Measurements from ENCODE around the gene ZFAND2B. TPM values are rescaled to one million over a fixed set of nuclear protein-coding genes. Genes with fewer than 3 reads are reported as not detected.
"Not testable (repeated sequence)": the region's sequence is repeated elsewhere in the genome, so short reads cannot be mapped to it uniquely, and the experiment has no call there.

Gene ZFAND2B
- total RNA-seq, 2 experiments from 2014 or later, result 51.4 to 56.7 TPM

DNA sequence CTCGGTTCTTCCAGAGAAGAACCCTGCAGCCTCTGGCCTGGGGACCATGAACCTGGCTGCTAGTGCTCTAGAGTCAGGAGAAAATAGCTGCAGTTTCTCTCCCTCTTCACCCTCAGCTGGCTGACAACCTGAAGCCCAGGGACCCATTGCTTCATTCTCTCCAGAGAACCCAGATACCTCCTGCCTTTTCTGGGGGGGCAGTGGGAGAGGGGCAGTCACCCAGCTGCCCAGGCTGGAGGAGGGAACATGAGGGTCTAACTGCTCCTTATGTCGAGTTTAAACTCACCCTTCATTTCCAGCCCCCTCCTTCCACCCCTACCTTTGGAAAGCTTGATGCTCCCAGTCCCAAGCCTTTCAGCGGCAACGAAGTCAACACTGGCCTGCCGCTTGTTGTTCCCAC lies 7.6 kb upstream of the ZFAND2B start:
- H3K4me1 Mint-ChIP-seq, result peaks cover 5% of the 10 kb centered on the region
- CTCF ChIA-PET, result interaction anchor here (1.6 kb wide), 1 partner anchor 96 kb away, joined by 3 read pairs; no protein-coding TSS in a partner anchor
- no peak for DNase-seq

DNA sequence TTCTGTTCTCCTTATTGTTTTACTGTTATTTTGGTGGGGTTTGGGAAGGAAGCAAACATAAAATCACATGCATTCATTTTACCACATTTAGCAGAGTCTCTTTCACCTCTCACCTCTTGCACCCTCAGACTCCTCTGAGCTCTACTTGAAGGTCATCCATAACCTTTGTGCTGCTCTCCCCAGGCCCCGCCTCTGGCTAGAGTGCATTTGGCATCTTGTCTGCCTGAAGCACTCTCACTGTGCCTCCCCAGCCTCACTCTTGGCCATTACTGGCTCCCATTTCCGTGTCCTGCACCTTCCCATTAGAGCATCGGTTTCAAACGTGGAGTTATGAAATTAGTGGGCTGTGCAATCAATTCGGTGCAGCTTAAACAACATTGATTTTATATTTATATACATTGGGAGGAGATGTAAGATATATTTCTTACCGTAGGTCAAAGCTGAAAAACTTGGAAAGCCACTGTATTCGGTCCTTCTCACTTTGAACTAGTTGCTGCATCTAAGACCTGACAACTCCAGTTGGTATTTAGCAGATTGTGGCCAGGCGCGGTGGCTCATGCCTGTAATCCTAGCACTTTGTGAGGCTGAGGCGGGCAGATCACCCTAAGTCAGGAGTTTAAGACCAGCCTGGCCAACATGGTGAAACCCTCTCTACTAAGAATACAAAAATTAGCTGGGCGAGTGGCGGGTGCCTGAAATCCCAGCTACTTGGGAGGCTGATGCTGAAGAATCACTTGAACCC lies 6.9 kb upstream of the ZFAND2B start:
- Mint-ChIP-seq H3K27me3 (peaks cover 17% of the 10 kb centered on the region), H3K27ac (no peak overlapping the region), H3K4me1 (peaks cover 5% of the 10 kb centered on the region), H3K9me3 (peaks cover 7% of the 10 kb centered on the region), H3K36me3 (ENCODE audit: low read depth) (peaks cover 3% of the 10 kb centered on the region), H3K4me3 (no peak overlapping the region)
- POLR2A ChIA-PET, result interaction anchor here (0.9 to 1.5 kb wide), 5 partner anchors 18 to 54 kb away, joined by 3 to 4 read pairs (median 3); partner anchors contain the start of genes CNPPD1 and TUBA4A
- CTCF ChIA-PET, result interaction anchor here (1.6 kb wide), 1 partner anchor 95 kb away, joined by 3 read pairs; no protein-coding TSS in a partner anchor
- DNase-seq, result no peak

More for the DNA sequence above, 7.6 kb upstream of the ZFAND2B start:
- Mint-ChIP-seq H3K36me3 (ENCODE audit: low read depth) (no peaks in the 10 kb centered on the region), H3K9me3 (peaks cover 3% of the 10 kb centered on the region), H3K4me3 (no peak overlapping the region), H3K27ac (no peak overlapping the region), H3K27me3 (peaks cover 17% of the 10 kb centered on the region)
- POLR2A ChIA-PET, result interaction anchor here (0.9 to 1.1 kb wide), 3 partner anchors 18 to 55 kb away, joined by 3 read pairs; partner anchors contain the start of genes CNPPD1 and TUBA4A

DNA sequence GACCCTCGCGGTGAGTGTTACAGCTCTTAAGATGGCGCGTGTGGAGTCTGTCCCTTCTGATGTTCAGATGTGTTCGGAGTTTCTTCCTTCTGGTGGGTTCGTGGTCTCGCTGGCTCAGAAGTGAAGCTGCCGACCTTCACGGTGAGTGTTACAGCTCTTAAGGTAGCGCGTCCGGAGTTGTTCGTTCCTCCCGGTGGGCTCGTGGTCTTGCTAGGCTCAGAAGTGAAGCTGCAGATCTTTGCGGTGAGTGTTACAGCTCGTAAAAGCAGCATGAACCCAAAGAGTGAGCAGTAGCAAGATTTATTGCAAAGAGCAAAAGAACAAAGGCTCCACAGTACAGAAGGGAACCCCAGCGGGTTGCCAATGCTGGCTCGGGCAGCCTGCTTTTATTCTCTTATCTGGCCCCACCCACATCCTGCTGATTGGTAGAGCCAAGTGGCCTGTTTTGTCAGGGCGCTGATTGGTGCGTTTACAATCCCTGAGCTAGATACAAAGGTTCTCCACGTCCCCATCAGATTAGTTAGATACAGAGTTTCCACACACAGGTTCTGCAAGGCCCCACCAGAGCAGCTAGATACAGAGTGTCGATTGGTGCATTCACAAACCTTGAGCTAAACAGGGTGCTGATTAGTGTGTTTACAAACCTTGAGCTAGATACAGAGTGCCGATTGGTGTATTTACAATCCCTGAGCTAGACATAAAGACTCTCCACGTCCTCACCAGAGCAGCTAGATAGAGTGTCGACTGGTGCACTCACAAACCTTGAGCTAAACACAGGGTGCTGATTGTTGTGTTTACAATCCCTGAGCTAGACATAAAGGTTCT lies 5.9 kb upstream of the ZFAND2B start:
- Mint-ChIP-seq H3K27me3 (peaks cover 14% of the 10 kb centered on the region), H3K4me3 (peak overlapping the region; percentile 34), H3K27ac (peak overlapping the region; percentile 68)
- H3K36me3 Mint-ChIP-seq (ENCODE audit: low read depth); H3K4me1 Mint-ChIP-seq; H3K9me3 Mint-ChIP-seq; DNase-seq: not testable (repeated sequence)
- CTCF ChIA-PET, result interaction anchor here (0.7 to 1.6 kb wide), 2 partner anchors 11 to 94 kb away, joined by 3 read pairs; no protein-coding TSS in a partner anchor
- POLR2A ChIA-PET, result interaction anchor here (0.9 to 1.5 kb wide), 3 partner anchors 19 to 44 kb away, joined by 3 to 4 read pairs (median 3); partner anchors contain the start of genes GLB1L and STK16

DNA sequence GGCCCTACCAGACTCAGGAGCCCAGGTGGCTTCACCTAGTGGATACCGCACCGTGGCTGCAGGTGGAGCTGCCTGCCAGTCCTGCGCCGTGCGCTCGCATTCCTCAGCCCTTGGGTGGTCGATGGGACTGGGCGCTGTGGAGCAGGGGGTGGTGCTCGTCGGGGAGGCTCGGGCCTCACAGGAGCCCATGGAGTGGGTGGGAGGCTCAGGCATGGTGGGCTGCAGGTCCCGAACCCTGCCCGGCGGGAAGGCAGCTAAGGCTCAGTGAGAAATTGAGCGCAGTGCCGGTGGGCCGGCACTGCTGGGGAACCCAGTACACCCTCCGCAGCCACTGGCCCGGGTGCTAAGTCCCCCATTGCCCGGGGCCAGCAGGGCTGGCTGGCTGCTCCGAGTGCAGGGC lies 5.3 kb upstream of the ZFAND2B start:
- DNase-seq; H3K9me3 Mint-ChIP-seq; H3K4me1 Mint-ChIP-seq; H3K27ac Mint-ChIP-seq; H3K36me3 Mint-ChIP-seq (ENCODE audit: low read depth); H3K4me3 Mint-ChIP-seq; CTCF ChIA-PET: not testable (repeated sequence)
- POLR2A ChIA-PET, result interaction anchor here (1.5 kb wide), 1 partner anchor 22 kb away, joined by 4 read pairs; no protein-coding TSS in a partner anchor
- peaks cover 14% of the 10 kb centered on the region for H3K27me3 Mint-ChIP-seq

DNA sequence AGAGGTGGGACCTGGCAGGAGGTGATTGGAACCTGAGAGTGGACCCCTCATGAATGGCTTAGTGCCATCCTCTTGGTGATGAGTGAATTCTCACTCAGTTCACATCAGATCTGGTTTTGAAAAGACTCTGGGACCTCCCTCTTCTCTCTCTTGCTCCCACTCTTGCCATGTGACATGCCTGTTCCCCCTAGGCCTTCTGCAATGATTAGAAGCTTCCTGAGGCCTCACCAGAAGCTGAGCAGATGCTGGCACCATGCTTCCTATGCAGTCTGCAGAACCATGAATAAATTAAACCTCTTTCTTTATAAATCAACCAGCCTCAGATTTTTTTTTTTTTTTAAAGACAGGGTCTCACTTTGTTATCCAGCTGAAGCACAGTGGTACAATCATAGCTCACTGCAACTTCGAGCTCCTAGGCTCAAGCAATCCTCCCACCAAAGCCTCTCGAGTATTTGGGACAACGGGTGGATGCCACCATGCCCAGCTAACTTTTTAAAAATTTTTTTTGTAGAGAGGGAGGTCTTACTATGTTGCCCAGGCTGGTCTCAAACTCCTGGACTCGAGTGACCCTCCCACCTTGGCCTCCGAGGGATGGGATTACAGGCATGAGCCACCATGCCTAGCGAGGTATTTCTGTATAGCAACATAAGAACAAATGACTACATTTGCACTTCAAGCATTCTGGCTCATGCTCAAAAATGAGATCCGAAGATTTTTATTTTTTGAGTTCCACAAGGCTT lies 2.0 kb upstream of the ZFAND2B start:
- DNase-seq, result no peak
- H3K9me3 Mint-ChIP-seq, result peaks cover 7% of the 10 kb centered on the region
- H3K27me3 Mint-ChIP-seq, result peaks cover 3% of the 10 kb centered on the region
- no peak overlapping the region for H3K27ac Mint-ChIP-seq
- H3K4me3 Mint-ChIP-seq, result no peak overlapping the region
- H3K36me3 Mint-ChIP-seq (ENCODE audit: low read depth), result peaks cover 17% of the 10 kb centered on the region
- ChIA-PET CTCF (interaction anchor here (0.7 to 4.1 kb wide), 6 partner anchors 12 to 184 kb away, joined by 3 to 18 read pairs (median 4); no protein-coding TSS in a partner anchor), POLR2A (interaction anchor here (0.7 to 1.0 kb wide), 2 partner anchors 22 to 50 kb away, joined by 3 read pairs; partner anchors contain the start of gene TUBA4A)
- H3K4me1 Mint-ChIP-seq, result peaks cover 37% of the 10 kb centered on the region

DNA sequence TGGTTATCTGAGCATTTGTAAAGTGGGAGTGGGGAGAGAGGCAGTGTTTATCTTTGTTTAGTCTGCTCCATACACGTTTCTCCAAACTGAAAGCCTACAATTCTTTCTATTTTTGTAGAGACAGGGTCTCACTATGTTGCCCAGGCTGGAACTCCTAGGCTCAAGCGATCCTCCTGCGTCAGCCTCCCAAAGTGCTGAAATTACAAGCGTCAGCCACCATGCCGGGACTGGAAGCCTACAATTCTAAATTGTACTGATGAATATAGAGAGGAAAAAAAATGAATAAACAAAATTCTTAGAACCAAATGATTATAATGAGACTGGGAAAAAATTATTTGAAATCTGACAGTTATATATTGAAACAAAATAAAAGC lies 1.4 kb upstream of the ZFAND2B start:
- peaks cover 7% of the 10 kb centered on the region for H3K9me3 Mint-ChIP-seq
- POLR2A ChIA-PET, result interaction anchor here (1.2 to 5.0 kb wide), 7 partner anchors 10 to 392 kb away, joined by 3 to 160 read pairs (median 17); partner anchors contain the start of genes ABCB6, ANKZF1, ATG9A and CNPPD1
- H3K27me3 Mint-ChIP-seq, result peaks cover 3% of the 10 kb centered on the region
- no peak overlapping the region for H3K4me3 Mint-ChIP-seq
- CTCF ChIA-PET, result interaction anchor here (1.5 to 4.1 kb wide), 5 partner anchors 12 to 90 kb away, joined by 3 to 18 read pairs (median 7); partner anchors contain the start of genes DNAJB2 and NHEJ1
- DNase-seq, result no peak
- H3K27ac Mint-ChIP-seq, result no peak overlapping the region
- H3K36me3 Mint-ChIP-seq (ENCODE audit: low read depth), result peaks cover 21% of the 10 kb centered on the region
- peaks cover 42% of the 10 kb centered on the region for H3K4me1 Mint-ChIP-seq

DNA sequence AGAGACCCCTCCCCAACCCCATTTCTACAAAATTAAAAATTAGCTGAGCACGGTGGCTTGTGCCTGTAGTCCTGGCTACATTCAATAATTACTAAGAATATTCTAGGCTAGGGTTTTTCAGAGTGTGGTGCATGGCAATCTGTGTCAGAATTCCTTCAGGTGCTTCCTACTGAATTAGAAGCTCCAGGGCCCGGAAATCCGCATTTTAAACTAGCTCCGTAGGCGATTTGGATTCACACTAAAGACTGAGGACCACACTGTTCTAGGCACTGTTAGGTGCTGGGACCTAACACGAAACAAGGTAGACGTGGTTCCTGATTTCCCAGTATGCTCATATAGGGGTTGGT lies 628 bp upstream of the ZFAND2B start:
- peaks cover 46% of the 10 kb centered on the region for H3K4me1 Mint-ChIP-seq
- peak overlapping the region; percentile 87 for H3K27ac Mint-ChIP-seq
- ChIA-PET CTCF (interaction anchor here (0.7 to 4.1 kb wide), 18 partner anchors 11 to 324 kb away, joined by 3 to 18 read pairs (median 6); partner anchors contain the start of genes ABCB6, CNPPD1, DNAJB2 and NHEJ1), POLR2A (interaction anchor here (0.7 to 5.0 kb wide), 18 partner anchors 9 to 391 kb away, joined by 3 to 160 read pairs (median 8); partner anchors contain the start of genes ABCB6, ANKZF1, ATG9A and CNPPD1)
- no peak for DNase-seq
- H3K27me3 Mint-ChIP-seq, result no peaks in the 10 kb centered on the region
- H3K4me3 Mint-ChIP-seq, result peak overlapping the region; percentile 79
- peaks cover 7% of the 10 kb centered on the region for H3K9me3 Mint-ChIP-seq
- H3K36me3 Mint-ChIP-seq (ENCODE audit: low read depth), result peaks cover 21% of the 10 kb centered on the region

DNA sequence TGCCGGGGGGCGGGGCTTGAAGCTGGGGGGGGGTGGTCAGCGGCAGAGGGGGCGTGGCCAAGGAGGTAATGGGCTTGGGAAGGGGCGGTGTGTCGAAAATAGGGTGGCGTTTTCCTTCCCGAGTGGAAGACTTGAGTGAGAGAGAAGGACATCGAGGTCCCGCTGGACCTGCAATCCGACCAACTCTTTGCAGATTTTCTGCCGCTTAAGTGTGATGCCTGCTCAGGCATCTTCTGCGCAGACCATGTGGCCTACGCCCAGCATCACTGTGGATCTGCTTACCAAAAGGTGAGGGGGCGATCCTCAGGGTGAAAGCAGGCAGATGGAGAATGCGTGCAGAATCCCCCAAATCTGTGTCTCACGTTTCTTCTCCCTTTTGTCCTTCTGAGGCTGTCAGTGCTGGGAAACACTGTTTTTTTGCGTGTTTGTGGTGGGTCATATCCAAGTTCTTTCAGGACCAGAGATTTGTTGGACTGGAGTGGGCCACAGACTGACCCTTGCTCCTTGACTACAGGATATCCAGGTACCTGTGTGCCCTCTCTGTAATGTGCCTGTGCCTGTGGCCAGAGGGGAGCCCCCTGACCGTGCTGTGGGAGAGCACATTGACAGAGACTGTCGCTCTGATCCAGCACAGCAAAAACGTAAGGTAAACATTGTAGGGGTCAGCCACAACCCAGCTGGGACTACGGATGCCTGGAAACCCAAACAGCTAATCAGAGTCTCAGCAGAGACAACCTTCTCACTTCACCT lies 727 bp downstream of the ZFAND2B start:
- CTCF ChIA-PET, result interaction anchor here (0.5 to 4.1 kb wide), 13 partner anchors 9 to 547 kb away, joined by 3 to 18 read pairs (median 6); partner anchors contain the start of genes ABCB6, CNPPD1 and NHEJ1
- Mint-ChIP-seq H3K36me3 (ENCODE audit: low read depth) (peaks cover 31% of the 10 kb centered on the region), H3K27ac (peak overlapping the region; percentile 88), H3K9me3 (peaks cover 7% of the 10 kb centered on the region), H3K4me3 (peak overlapping the region; percentile 79), H3K27me3 (no peaks in the 10 kb centered on the region), H3K4me1 (peaks cover 56% of the 10 kb centered on the region)
- POLR2A ChIA-PET, result interaction anchor here (0.9 to 5.0 kb wide), 14 partner anchors 11 to 87 kb away, joined by 3 to 160 read pairs (median 8); partner anchors contain the start of genes ABCB6, ANKZF1, ATG9A and CNPPD1
- DNase-seq, result no peak

DNA sequence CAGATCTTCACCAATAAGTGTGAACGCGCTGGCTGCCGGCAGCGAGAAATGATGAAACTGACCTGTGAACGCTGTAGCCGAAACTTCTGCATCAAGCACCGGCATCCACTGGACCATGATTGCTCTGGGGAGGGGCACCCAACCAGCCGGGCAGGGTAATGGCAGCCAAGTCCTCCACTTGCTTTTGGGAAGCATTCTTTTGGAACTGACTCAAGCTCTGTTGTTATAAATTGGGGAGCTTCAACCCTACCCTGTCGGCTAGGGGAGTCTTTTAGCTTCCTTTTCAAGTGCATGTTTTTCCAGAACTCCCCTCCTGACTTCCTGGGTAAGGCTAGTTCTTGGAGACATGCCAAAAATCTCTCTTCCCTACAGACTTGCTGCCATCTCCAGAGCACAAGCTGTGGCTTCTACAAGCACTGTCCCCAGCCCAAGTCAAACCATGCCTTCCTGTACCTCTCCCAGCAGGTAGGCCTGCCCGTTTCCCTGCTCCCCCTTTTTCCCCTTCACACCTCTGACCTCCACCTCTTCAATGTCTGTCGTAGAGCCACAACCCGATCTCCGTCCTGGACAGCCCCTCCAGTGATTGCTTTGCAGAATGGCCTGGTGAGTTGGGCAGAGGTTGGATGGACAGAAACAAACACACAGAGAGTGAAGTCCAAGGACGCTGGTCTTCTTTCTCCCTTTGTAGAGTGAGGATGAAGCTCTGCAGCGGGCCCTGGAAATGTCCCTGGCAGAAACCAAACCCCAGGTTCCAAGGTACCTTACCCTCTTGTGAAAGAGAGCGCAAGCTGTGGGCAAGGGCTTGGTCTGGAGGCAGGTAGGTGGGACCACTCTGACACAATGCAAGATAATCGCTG lies 1.5 kb downstream of the ZFAND2B start:
- Mint-ChIP-seq H3K9me3 (peaks cover 7% of the 10 kb centered on the region), H3K27ac (peak overlapping the region; percentile 88), H3K4me3 (peak overlapping the region; percentile 79), H3K27me3 (no peaks in the 10 kb centered on the region), H3K36me3 (ENCODE audit: low read depth) (peaks cover 32% of the 10 kb centered on the region), H3K4me1 (peaks cover 57% of the 10 kb centered on the region)
- CTCF ChIA-PET, result interaction anchor here (0.7 to 2.6 kb wide), 7 partner anchors 10 to 87 kb away, joined by 3 to 12 read pairs (median 6); partner anchors contain the start of genes ABCB6, CNPPD1 and NHEJ1
- no peak for DNase-seq
- POLR2A ChIA-PET, result interaction anchor here (0.9 to 5.0 kb wide), 8 partner anchors 10 to 87 kb away, joined by 3 to 160 read pairs (median 7); partner anchors contain the start of genes ABCB6, ATG9A, CNPPD1 and RETREG2

All from activated CD4-positive, alpha-beta memory T cell treated with anti-CD3 and anti-CD28 coated beads, Interleukin-2, amount 10 ng/mL, durations not matched to agents 7 days and 5 days (primary cell).